WTC11 (cell line): ENCODE data around the gene APOL2. TPM values are rescaled to one million over a fixed set of nuclear protein-coding genes. Genes with fewer than 3 reads are reported as not detected.
"Not testable (repeated sequence)": the region's sequence is repeated elsewhere in the genome, so short reads cannot be mapped to it uniquely, and the experiment has no call there.

Source experiments
- ATAC-seq: fragments of 200-7000 bp; cut with Tn5 transposase; 2 replicates; pipeline ENCODE4 v1.10.0; 2021; ENCODE audit warnings: mild to moderate bottlenecking, moderate library complexity
- CTCF ChIA-PET: fragments of 300-600 bp; sonication (Branson Sonifier 250); formaldehyde crosslinking; loops from one replicate; lab custom pipeline; 2021; ENCODE audit warnings: antibody characterized with exemption; lab: Charles Lee
- POLR2A ChIA-PET: fragments of 350-600 bp; sonication (Branson Sonifier 250); formaldehyde crosslinking; loops from one replicate; lab custom pipeline; 2021; ENCODE audit warnings: antibody characterized with exemption; lab: Charles Lee
- DNase-seq: peaks from one replicate; pipeline ENCODE4 v3.0.0; 2021; ENCODE audit warnings: low spot score
- H3K27ac Mint-ChIP-seq: 2 replicates; pipeline ENCODE4 v1.8.0; 2021; ENCODE audit warnings: mixed read lengths
- H3K27me3 Mint-ChIP-seq: 2 replicates; pipeline ENCODE4 v1.8.0; 2021; ENCODE audit warnings: low read depth, mild to moderate bottlenecking, moderate library complexity, mixed read lengths
- H3K36me3 Mint-ChIP-seq: 2 replicates; pipeline ENCODE4 v1.8.0; 2021; ENCODE audit warnings: mixed read lengths
- H3K4me1 Mint-ChIP-seq: 2 replicates; pipeline ENCODE4 v1.8.0; 2022; ENCODE audit warnings: mixed read lengths
- H3K4me3 Mint-ChIP-seq: 2 replicates; pipeline ENCODE4 v1.8.0; 2021; ENCODE audit warnings: mild to moderate bottlenecking, moderate library complexity, mixed read lengths
- H3K9me3 Mint-ChIP-seq: 2 replicates; pipeline ENCODE4 v1.8.0; 2021; ENCODE audit warnings: mixed read lengths
- AFF4 ChIP-seq: sonication (generic); formaldehyde crosslinking; IDR thresholded peaks from 2 replicates; pipeline ENCODE4 v1.8.1; 2023; ENCODE audit warnings: mild to moderate bottlenecking, missing genetic modification reagents, borderline replicate concordance
- ARID4B ChIP-seq: sonication (generic); formaldehyde crosslinking; IDR thresholded peaks from 2 replicates; pipeline ENCODE4 v1.8.0; 2023; ENCODE audit warnings: missing genetic modification reagents, mild to moderate bottlenecking, borderline replicate concordance
- CTCF ChIP-seq: fragments of 200-600 bp; IDR thresholded peaks from 2 replicates; pipeline ENCODE4 v1.8.0; 2022; ENCODE audit warnings: antibody characterized with exemption
- E2F4 ChIP-seq: sonication (generic); formaldehyde crosslinking; IDR thresholded peaks from 2 replicates; pipeline ENCODE4 v1.8.1; 2022; ENCODE audit warnings: low read depth, mild to moderate bottlenecking, moderate library complexity, missing genetic modification reagents, borderline replicate concordance
- ERG ChIP-seq: fragments of 250-450 bp; sonication (Bioruptor Pico); IDR thresholded peaks from 2 replicates; pipeline ENCODE4 v1.8.0; 2021; ENCODE audit warnings: mild to moderate bottlenecking
- JUN ChIP-seq: sonication (generic); formaldehyde crosslinking; IDR thresholded peaks from 2 replicates; pipeline ENCODE4 v1.8.0; 2023; ENCODE audit warnings: mild to moderate bottlenecking, missing genetic modification reagents
- MAX ChIP-seq: sonication (generic); formaldehyde crosslinking; IDR thresholded peaks from 2 replicates; pipeline ENCODE4 v1.8.0; 2022; ENCODE audit warnings: mild to moderate bottlenecking, missing genetic modification reagents
- MXD4 ChIP-seq: fragments of 250-450 bp; sonication (Bioruptor Pico); IDR thresholded peaks from 2 replicates; pipeline ENCODE4 v1.8.0; 2021; ENCODE audit warnings: mild to moderate bottlenecking, moderate library complexity, borderline replicate concordance
- NR3C1 ChIP-seq: sonication (generic); formaldehyde crosslinking; conservative IDR thresholded peaks from 2 replicates; pipeline ENCODE4 v1.8.1; 2023; ENCODE audit warnings: low read depth, mild to moderate bottlenecking, missing genetic modification reagents
- SMAD4 ChIP-seq: sonication (generic); formaldehyde crosslinking; IDR thresholded peaks from 2 replicates; pipeline ENCODE4 v1.8.0; 2022; ENCODE audit warnings: mild to moderate bottlenecking, missing genetic modification reagents
- TEAD1 ChIP-seq: sonication (generic); formaldehyde crosslinking; IDR thresholded peaks from 2 replicates; pipeline ENCODE4 v1.8.0; 2022; ENCODE audit warnings: mild to moderate bottlenecking, missing genetic modification reagents
- TP53 ChIP-seq: sonication (generic); formaldehyde crosslinking; IDR thresholded peaks from 2 replicates; pipeline ENCODE4 v1.8.1; 2023; ENCODE audit warnings: mild to moderate bottlenecking, missing genetic modification reagents
- ZNF219 ChIP-seq: sonication (generic); formaldehyde crosslinking; IDR thresholded peaks from 2 replicates; pipeline ENCODE4 v1.8.0; 2023; ENCODE audit warnings: missing genetic modification reagents, mild to moderate bottlenecking, borderline replicate concordance
- ZNF423 ChIP-seq: fragments of 250-450 bp; sonication (Bioruptor Pico); IDR thresholded peaks from 2 replicates; pipeline ENCODE4 v2.1.2; 2022; ENCODE audit warnings: mild to moderate bottlenecking, moderate library complexity
- total RNA-seq: library from RNA; stranded (reverse); gene quantifications from 3 replicates; pipeline ENCODE4 v1.2.3, GENCODE V29; 2021

APOL2 gene
- total RNA-seq, 1 experiment from 2014 or later, result 11.2 TPM

GRCh38 chr22:36271231-36271630, 31.9 kb upstream of the APOL2 start:
- CTCF ChIA-PET, result interaction anchor here (1.0 to 2.0 kb wide), 4 partner anchors 10 to 215 kb away, joined by 3 to 6 read pairs (median 4); partner anchors contain the start of gene APOL2
- DNase-seq, H3K27me3 Mint-ChIP-seq, ATAC-seq, H3K4me3 Mint-ChIP-seq, POLR2A ChIA-PET, H3K36me3 Mint-ChIP-seq, H3K4me1 Mint-ChIP-seq, H3K27ac Mint-ChIP-seq: not testable (repeated sequence)
- H3K9me3 Mint-ChIP-seq, result peaks cover 12% of the 10 kb centered on the region

GRCh38 chr22:36267896-36268485, 28.7 kb upstream of the APOL2 start:
- DNase-seq, result no peak
- Mint-ChIP-seq H3K36me3 (no peaks in the 10 kb centered on the region), H3K27ac (no peak overlapping the region)
- CTCF ChIA-PET, result interaction anchor here (1.7 kb wide), 1 partner anchor 19 kb away, joined by 5 read pairs; no protein-coding TSS in a partner anchor
- TF ChIP-seq ZNF219 (CRISPR knock-in tag) (no peak), TP53 (no peak), E2F4 (no peak), AFF4 (CRISPR knock-in tag) (no peak), CTCF (no peak), JUN (CRISPR knock-in tag) (no peak), TEAD1 (CRISPR knock-in tag) (no peak), ZNF423 (CRISPR knock-in tag) (no peak), NR3C1 (no peak), ERG (no peak), ARID4B (CRISPR knock-in tag) (no peak), SMAD4 (CRISPR knock-in tag) (no peak), MAX (CRISPR knock-in tag) (no peak), MXD4 (CRISPR knock-in tag) (no peak)
- TF ChIP-seq, all 79 proteins: peak for 0
- H3K4me1 Mint-ChIP-seq, result peaks cover 7% of the 10 kb centered on the region
- H3K4me3 Mint-ChIP-seq, result no peak overlapping the region
- peaks cover 12% of the 10 kb centered on the region for H3K9me3 Mint-ChIP-seq
- peaks cover 13% of the 10 kb centered on the region for H3K27me3 Mint-ChIP-seq
- no peak for ATAC-seq
- POLR2A ChIA-PET, result no interaction called here
